ENCODE results near the gene TXNDC17.

TXNDC17 gene

DNA sequence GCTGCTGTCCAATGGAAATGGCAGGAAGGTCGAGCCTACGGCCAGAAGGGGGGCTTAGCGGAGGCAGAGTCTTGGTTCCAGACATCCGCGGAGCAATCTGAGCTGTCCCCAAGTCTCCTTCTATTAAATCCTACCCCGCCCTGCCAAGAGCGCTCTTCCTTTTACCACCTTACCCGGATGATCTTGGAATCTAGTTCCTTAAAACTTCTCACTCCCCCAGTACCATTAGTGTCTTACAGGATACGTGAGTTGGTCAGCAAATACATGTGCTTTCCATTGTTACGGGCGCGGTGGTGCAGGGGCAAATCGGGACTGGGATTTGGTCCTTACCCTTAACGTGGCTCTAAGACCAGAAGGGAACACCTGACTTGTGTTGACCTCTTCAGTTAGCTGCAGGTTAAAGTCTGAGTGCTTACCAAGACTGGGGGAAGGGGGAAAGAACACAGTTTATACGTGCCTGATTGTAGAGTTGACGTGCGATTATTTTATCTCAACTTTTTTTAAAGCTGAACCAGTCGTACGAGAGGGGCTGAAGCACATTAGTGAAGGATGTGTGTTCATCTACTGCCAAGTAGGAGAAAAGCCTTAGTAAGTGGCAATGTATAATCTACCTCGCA, 495 bp downstream of the TXNDC17 start:
- peak overlapping the region; percentile 96 for H3K4me3 ChIP-seq (replicated peaks; ENCODE audit: low read depth, low read length)
- TF ChIP-seq, protein P1, sequence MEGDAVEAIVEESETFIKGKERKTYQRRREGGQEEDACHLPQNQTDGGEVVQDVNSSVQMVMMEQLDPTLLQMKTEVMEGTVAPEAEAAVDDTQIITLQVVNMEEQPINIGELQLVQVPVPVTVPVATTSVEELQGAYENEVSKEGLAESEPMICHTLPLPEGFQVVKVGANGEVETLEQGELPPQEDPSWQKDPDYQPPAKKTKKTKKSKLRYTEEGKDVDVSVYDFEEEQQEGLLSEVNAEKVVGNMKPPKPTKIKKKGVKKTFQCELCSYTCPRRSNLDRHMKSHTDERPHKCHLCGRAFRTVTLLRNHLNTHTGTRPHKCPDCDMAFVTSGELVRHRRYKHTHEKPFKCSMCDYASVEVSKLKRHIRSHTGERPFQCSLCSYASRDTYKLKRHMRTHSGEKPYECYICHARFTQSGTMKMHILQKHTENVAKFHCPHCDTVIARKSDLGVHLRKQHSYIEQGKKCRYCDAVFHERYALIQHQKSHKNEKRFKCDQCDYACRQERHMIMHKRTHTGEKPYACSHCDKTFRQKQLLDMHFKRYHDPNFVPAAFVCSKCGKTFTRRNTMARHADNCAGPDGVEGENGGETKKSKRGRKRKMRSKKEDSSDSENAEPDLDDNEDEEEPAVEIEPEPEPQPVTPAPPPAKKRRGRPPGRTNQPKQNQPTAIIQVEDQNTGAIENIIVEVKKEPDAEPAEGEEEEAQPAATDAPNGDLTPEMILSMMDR (IDR thresholded peaks at IDR 0.05; ENCODE audit: low read length, missing control alignments) = no peak
- DNase-seq (ENCODE audit: low read depth) = no peak

DNA sequence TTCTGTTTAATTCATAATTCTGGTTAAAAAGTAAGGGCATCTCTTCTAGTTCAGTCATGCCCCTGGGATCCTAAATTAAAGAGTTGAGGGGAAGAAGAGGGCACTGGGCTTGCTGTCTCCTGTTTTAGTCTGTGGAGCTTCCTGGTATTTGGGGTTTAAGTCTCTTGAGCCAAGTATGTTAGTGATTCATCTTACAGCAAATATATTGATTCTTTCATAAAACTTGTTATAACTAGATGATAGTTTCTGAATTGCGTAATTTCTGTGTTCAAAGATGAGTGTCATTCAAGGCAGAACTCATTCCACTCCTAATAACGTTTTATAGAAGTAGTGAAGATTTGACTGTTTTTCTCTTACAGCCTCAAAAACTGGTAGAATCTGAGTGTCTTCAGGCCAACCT, 1.7 kb downstream of the TXNDC17 start:
- no peak overlapping the region for H3K4me3 ChIP-seq (replicated peaks; ENCODE audit: low read depth, low read length)
- no peak for DNase-seq (ENCODE audit: low read depth)
- TF ChIP-seq, protein P1 (IDR thresholded peaks at IDR 0.05; ENCODE audit: low read length, missing control alignments) = no peak

DNA sequence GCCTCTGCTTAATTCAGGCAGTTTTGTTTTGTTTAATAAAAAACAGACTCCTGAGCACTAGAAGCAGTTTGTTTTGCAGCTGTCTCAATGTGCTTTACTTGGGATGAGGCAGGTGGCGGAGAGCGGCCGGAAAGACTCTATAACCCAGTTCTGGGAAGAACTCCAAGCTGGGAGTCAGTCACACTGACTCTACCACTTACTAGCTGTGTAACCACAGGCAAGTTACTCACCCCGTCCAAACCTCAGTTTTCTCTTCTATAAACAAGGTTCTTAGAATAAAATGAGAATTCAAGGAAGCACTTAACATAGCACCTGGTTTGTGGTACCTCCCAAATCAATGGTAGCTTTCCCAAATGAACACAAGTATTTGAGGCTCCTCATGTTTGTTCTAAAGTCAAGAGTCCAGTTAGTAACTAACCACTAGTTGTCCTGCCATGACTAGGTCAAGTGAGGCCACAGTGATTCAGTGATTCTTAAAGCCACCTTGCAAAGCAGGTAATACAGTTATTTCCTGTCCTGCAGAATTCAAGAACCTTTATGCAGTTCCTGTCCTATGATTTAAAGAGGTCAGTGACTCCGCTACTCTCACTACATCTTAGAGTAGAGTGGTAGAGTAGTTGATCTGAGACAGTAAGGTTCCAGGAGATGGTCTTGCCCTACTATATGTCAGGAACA, 2.7 kb downstream of the TXNDC17 start:
- no peak for DNase-seq (ENCODE audit: low read depth)
- no peak overlapping the region for H3K4me3 ChIP-seq (replicated peaks; ENCODE audit: low read depth, low read length)
- TF ChIP-seq, protein P1 (IDR thresholded peaks at IDR 0.05; ENCODE audit: low read length, missing control alignments) = no peak

DNA sequence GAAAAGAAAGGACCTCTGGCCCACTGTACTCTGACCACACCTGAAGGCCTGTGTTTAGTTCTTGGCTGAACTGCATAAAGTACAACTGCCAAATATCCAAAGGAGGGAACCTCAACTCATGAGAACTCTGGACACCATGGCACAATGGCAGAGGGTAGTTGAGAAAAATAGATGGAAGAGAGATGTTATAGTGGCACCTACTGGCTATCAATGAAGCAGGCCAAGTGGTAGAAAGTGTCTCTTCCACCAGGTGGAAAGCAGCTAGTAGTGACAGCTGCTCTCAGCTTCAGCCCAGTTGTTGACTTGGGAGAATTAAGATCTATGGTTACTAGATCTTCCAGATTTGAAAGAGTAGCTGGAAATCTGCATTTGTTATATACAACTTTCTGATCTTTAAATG, 7.3 kb downstream of the TXNDC17 start:
- peak; percentile 27 for DNase-seq (ENCODE audit: low read depth)
- TF ChIP-seq, protein P1 (IDR thresholded peaks at IDR 0.05; ENCODE audit: low read length, missing control alignments) = peak; percentile 25

DNA sequence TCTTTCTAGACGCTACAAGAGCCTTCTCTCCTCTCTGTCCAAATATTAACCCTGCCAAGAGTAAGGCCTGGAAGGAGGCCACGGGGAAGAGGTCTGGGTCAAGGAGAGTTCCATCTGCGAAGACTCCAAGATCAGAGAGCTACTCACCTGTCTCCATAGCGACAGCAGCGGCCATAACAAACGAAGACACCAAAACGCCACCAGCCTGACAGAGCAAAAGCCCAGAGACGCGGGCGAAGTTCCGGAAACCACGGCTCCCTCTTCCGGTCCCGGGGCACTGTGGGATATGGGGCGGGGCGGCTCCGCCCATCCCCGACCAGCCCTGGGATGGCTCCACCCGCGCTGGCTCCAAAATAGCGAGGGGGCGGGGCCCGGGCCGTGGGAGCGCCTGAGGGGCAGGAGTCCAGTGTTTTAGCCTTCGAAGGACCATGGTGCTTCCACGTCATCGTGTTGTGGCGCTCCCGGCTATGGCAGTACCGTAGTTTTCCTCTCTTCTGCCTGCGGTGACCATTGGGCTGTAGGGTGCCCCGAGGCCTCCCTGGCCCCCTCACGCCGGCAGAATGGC, 10.6 kb downstream of the TXNDC17 start, which contains the start of the genes C17orf100 and MED31:
Gene C17orf100 (plus strand): TSS at position 409 of the 565 bp plus-strand sequence. CDS start 152 bp downstream, at position 561.
Gene MED31 (minus strand): TSS at position 252 of the 565 bp plus-strand sequence. CDS start 77 bp downstream, at position 175.
- peak; percentile 93 for DNase-seq (ENCODE audit: low read depth)

More for the DNA sequence above, 7.3 kb downstream of the TXNDC17 start:
- no peak overlapping the region for H3K4me3 ChIP-seq (replicated peaks; ENCODE audit: low read depth, low read length)

DNA sequence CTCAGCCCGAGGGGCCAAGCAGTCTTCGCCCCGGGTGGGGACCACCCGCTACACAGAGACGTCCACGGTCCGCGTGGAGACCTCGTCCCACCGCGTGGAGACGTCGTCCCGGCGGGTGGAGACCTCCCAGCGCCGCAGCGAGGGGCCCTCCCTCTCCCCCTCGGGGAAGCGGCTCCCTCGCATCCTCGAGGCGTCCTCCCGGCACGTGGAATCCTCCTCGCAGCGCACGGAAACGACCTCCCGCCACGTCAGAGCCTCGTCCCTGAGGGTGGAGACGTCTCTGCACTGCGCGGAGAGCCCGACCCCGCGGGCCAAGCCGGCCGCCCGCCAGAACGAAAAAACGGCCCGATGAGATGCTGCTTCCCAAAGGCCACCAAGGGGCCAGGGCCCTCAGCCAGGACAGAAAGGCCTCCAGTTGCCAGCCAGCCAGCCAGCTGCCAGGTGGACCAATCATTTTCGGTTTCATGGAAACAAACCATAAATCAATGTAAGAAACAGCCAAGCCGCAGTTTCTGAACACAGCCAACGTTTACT, 11.1 kb downstream of the TXNDC17 start:
- TF ChIP-seq, protein P1 (IDR thresholded peaks at IDR 0.05; ENCODE audit: low read length, missing control alignments) = no peak
- DNase-seq (ENCODE audit: low read depth) = peak; percentile 32
- peak overlapping the region; percentile 100 for H3K4me3 ChIP-seq (replicated peaks; ENCODE audit: low read depth, low read length)

More for the DNA sequence above, 10.6 kb downstream of the TXNDC17 start, which contains the start of the genes C17orf100 and MED31:
- TF ChIP-seq, protein P1 (IDR thresholded peaks at IDR 0.05; ENCODE audit: low read length, missing control alignments) = no peak
- peak within 1 kb of the TSS; percentile 100 for H3K4me3 ChIP-seq (replicated peaks; ENCODE audit: low read depth, low read length)

Measured in fibroblast of pulmonary artery (primary cell).